B cell (primary cell): ENCODE measurements around the gene PTPRN2. TPM values are rescaled to one million over a fixed set of nuclear protein-coding genes. Genes with fewer than 3 reads are reported as not detected.

Experiments used
- ATAC-seq: fragments of 200-7000 bp; cut with Tn5 transposase; one replicate; pipeline ENCODE4 v1.10.0; 2021; ENCODE audit warnings: low read depth, mild to moderate bottlenecking, moderate number of reproducible peaks, moderate library complexity
- CTCF ChIA-PET: fragments of 350-600 bp; sonication (Branson Sonifier 250); formaldehyde crosslinking; loops from one replicate; lab custom pipeline; 2021; ENCODE audit warnings: antibody characterized with exemption, inconsistent platforms; lab: Charles Lee
- POLR2A ChIA-PET: fragments of 350-600 bp; sonication (Branson Sonifier 250); formaldehyde crosslinking; loops from one replicate; lab custom pipeline; 2021; ENCODE audit warnings: antibody characterized with exemption; lab: Charles Lee
- DNase-seq: peaks from one replicate; pipeline ENCODE4 v3.0.0; 2013
- H2AFZ ChIP-seq: 2 replicates; pipeline ENCODE4 v1.6.1; 2012; ENCODE audit warnings: mild to moderate bottlenecking, low read depth, low read length; ENCODE audit not compliant: insufficient read depth, poor library complexity, severe bottlenecking
- H3K27ac ChIP-seq, 2 donors: 1 replicate in 1 of 2; 2 replicates in 1 of 2; pipeline ENCODE4 v1.5.1; 2012 to 2013; ENCODE audit warnings: low read length in 2 of 2, mild to moderate bottlenecking in 2 of 2, moderate library complexity in 1 of 2
- H3K27me3 ChIP-seq, 4 experiments: fragments of 200-600 bp in 1 of 4; sonication (generic) in 1 of 4; replicated peaks in 1 of 4; 1 replicate in 2 of 4; 2 replicates in 2 of 4; pipeline versions ENCODE4 v1.6.1 to v1.7.0; 2013 to 2016; ENCODE audit warnings: low read length in 3 of 4, mild to moderate bottlenecking in 2 of 4, mixed read lengths in 1 of 4, moderate library complexity in 1 of 4; ENCODE audit not compliant: insufficient read depth in 4 of 4, control insufficient read depth in 3 of 4; ENCODE audit errors: control extremely low read depth in 1 of 4
- H3K36me3 ChIP-seq, 2 experiments: replicated peaks in 1 of 2; 1 replicate in 1 of 2; 2 replicates in 1 of 2; pipeline versions ENCODE4 v1.6.1 to v1.7.1; 2013; ENCODE audit warnings: low read length in 1 of 2; ENCODE audit not compliant: insufficient read depth in 2 of 2, control insufficient read depth in 1 of 2; ENCODE audit errors: control extremely low read depth in 1 of 2, extremely low read depth in 1 of 2
- H3K4me1 ChIP-seq, 2 donors: fragments of 200-600 bp in 1 of 2; sonication (generic) in 1 of 2; 1 replicate in 1 of 2; 2 replicates in 1 of 2; pipeline versions ENCODE4 v1.5.1 to v1.6.1; 2013 to 2017; ENCODE audit warnings: low read length in 2 of 2; ENCODE audit not compliant: control insufficient read depth in 2 of 2, insufficient read depth in 2 of 2
- H3K4me2 ChIP-seq: replicated peaks from 2 replicates; pipeline ENCODE3; 2012; ENCODE audit warnings: mild to moderate bottlenecking, low read depth, low read length; ENCODE audit not compliant: poor library complexity, severe bottlenecking
- H3K4me3 ChIP-seq, 5 experiments: fragments of 200-600 bp in 1 of 5; sonication (generic) in 1 of 5; 1 replicate in 3 of 5; 2 replicates in 2 of 5; pipeline versions ENCODE4 v1.5.1 to v1.7.0; 2011 to 2016; ENCODE audit warnings: low read length in 4 of 5, mild to moderate bottlenecking in 4 of 5, low read depth in 2 of 5, control low read depth in 1 of 5, moderate library complexity in 1 of 5; ENCODE audit not compliant: insufficient read depth in 1 of 5; ENCODE audit errors: control extremely low read depth in 1 of 5, extremely low read depth in 1 of 5
- H3K79me2 ChIP-seq: fragments of 200-600 bp; sonication (generic); one replicate; pipeline ENCODE4 v1.6.0; 2016; ENCODE audit warnings: low read length; ENCODE audit not compliant: control insufficient read depth, insufficient read depth
- H3K9ac ChIP-seq: fragments of 200-600 bp; sonication (generic); 2 replicates; pipeline ENCODE4 v1.6.1; 2017; ENCODE audit warnings: mild to moderate bottlenecking, low read length, moderate library complexity
- H3K9me3 ChIP-seq, 3 donors: one replicate each; pipeline versions ENCODE4 v1.6.1 to v1.7.1; 2013; ENCODE audit warnings: low read length in 2 of 3; ENCODE audit not compliant: control insufficient read depth in 2 of 3, insufficient read depth in 1 of 3; ENCODE audit errors: control extremely low read depth in 1 of 3
- H4K20me1 ChIP-seq: 2 replicates; pipeline ENCODE4 v1.6.0; 2012; ENCODE audit warnings: mild to moderate bottlenecking, low read length; ENCODE audit not compliant: insufficient read depth, control insufficient read depth, poor library complexity, severe bottlenecking
- H3K27ac Mint-ChIP-seq: one replicate; pipeline ENCODE4 v1.8.0; 2021; ENCODE audit warnings: mixed read lengths
- H3K27me3 Mint-ChIP-seq: one replicate; pipeline ENCODE4 v1.8.0; 2021; ENCODE audit warnings: mixed read lengths
- H3K4me1 Mint-ChIP-seq: one replicate; pipeline ENCODE4 v1.8.0; 2021; ENCODE audit warnings: mixed read lengths
- H3K4me3 Mint-ChIP-seq: one replicate; pipeline ENCODE4 v1.8.0; 2021; ENCODE audit warnings: mixed read lengths
- H3K9me3 Mint-ChIP-seq: one replicate; pipeline ENCODE4 v1.8.0; 2022; ENCODE audit warnings: mixed read lengths; ENCODE audit not compliant: insufficient read depth
- EZH2 ChIP-seq: IDR thresholded peaks from 2 replicates; pipeline ENCODE4 v1.6.1; 2012; ENCODE audit warnings: borderline replicate concordance, low read depth, mild to moderate bottlenecking, moderate library complexity, low read length; ENCODE audit not compliant: insufficient read depth, poor library complexity, severe bottlenecking
- WGBS: methylation state at CpG from one replicate; pipeline ENCODE4 v1.1.5; 2013; ENCODE audit warnings: missing lambda C conversion rate; ENCODE audit not compliant: insufficient coverage; 5-methylcytosine and 5-hydroxymethylcytosine counted together
- intact Hi-C: fragments of 100-400 bp; cut with micrococcal nuclease; formaldehyde crosslinking; loops from one replicate; pipeline ENCODE4 v1.10.0; 2022
- polyA plus RNA-seq: library from polyadenylated mRNA; depleted of rRNA; stranded (reverse); fragments of >200 nt; gene quantifications from 2 replicates; pipeline ENCODE4 v1.2.3, GENCODE V29; 2012
- total RNA-seq, 2 donors: library from RNA; stranded (reverse); fragments of 120-200 nt in 1 of 2; gene quantifications; 1 replicate in 1 of 2; 2 replicates in 1 of 2; pipeline versions ENCODE4 v1.2.3 to v1.2.4, GENCODE V29; 2013 to 2022
- TF ChIP-seq, protein P1 (sequence below): fragments of 200-600 bp; IDR thresholded peaks from one replicate; pipeline ENCODE4 v1.8.0; 2022; ENCODE audit warnings: antibody characterized with exemption, mild to moderate bottlenecking

PTPRN2 gene
- total and polyA plus RNA-seq, 2 donors (not counting 1 experiment from before 2014, with no cell fraction given): 2.0 to 5.0 TPM

DNA sequence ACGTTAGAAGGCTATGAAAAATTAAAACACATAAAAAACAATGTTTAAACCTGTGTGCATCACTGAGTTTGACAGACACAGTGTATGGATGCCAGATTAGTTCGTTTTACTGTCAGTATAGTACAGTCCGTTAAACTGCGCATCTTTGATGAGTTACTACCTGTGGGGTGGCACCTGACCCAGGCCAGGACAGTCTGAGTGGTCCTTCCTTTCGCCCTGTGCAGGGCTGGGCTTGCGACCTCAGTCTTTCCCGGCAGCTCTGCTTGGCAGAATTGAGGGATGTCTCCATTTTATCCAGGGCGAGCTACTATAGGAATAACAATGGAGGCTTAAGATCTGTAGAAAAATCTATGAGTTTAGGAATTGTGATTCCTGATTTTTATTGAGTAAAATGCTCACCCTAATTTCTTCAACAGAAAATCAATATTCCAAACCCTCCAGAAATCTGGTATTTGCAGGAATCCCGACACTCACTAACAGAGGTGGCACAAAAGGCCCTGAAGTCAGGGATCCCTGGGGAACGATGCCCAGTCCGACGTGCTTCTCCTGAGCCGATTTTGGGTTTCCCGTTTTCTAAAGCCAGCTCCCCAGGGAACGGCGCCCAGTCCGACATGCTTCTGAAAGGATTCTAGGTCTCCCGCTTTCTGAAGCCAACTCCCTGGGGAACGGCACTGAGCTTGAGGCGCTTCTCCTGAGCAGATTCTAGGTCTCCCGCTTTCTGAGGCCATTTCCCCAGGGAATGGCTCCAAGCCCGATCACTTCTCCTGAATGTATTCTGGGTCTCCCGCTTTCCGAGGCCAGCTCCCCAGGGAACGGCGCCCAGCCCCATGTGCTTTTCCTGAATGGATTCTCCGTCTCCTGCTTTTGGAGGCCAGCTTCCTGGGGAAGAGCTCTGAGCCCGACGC, 873.2 kb downstream of the PTPRN2 start:
- no peaks in the 10 kb centered on the region for H3K27me3 ChIP-seq
- Mint-ChIP-seq H3K4me3 (no peak overlapping the region), H3K27ac (no peak overlapping the region), H3K27me3 (no peaks in the 10 kb centered on the region), H3K9me3 (no peaks in the 10 kb centered on the region), H3K4me1 (no peaks in the 10 kb centered on the region)
- intact Hi-C loops: no loop called here
- no peak overlapping the region for H2AFZ ChIP-seq
- 92% methylated on average over 26 of the region's 29 CpGs for WGBS
- no peak for ATAC-seq
- no peak overlapping the region for H3K4me2 ChIP-seq
- DNase-seq: no peak
- no peaks in the 10 kb centered on the region for H3K79me2 ChIP-seq
- no peaks in the 10 kb centered on the region for H4K20me1 ChIP-seq
- no peaks in the 10 kb centered on the region for H3K36me3 ChIP-seq
- H3K4me1 ChIP-seq: no peaks in the 10 kb centered on the region
- H3K9me3 ChIP-seq: peaks cover 0 to 50% (median 0%) of the 10 kb centered on the region in 3 donors
- no peak overlapping the region for H3K4me3 ChIP-seq
- CTCF ChIA-PET: no interaction called here
- H3K9ac ChIP-seq: no peak overlapping the region
- H3K27ac ChIP-seq: no peak overlapping the region
- TF ChIP-seq, protein P1, sequence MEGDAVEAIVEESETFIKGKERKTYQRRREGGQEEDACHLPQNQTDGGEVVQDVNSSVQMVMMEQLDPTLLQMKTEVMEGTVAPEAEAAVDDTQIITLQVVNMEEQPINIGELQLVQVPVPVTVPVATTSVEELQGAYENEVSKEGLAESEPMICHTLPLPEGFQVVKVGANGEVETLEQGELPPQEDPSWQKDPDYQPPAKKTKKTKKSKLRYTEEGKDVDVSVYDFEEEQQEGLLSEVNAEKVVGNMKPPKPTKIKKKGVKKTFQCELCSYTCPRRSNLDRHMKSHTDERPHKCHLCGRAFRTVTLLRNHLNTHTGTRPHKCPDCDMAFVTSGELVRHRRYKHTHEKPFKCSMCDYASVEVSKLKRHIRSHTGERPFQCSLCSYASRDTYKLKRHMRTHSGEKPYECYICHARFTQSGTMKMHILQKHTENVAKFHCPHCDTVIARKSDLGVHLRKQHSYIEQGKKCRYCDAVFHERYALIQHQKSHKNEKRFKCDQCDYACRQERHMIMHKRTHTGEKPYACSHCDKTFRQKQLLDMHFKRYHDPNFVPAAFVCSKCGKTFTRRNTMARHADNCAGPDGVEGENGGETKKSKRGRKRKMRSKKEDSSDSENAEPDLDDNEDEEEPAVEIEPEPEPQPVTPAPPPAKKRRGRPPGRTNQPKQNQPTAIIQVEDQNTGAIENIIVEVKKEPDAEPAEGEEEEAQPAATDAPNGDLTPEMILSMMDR: no peak
- TF ChIP-seq EZH2: no peak
- POLR2A ChIA-PET: no interaction called here

DNA sequence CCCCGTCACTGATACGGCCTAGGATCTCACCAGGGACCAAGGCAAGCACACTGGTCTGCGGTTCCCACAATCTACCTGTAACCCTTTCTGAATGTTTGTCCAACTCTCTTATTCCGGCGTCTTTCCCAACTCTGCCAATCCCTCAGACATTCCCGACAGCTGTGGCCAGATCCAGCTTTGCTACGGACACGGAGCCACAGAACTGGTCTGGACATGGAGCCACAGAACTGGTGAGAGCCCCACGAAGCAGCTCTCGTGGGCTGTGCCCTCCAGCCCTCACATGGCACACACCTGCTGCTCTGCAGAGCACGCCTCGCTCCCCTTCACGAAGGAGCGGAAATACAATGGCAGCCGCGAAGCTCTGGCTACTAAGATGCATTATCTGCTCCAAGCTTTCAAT, 874.0 kb downstream of the PTPRN2 start:
- TF ChIP-seq, protein P1: no peak
- TF ChIP-seq EZH2: no peak
- Mint-ChIP-seq H3K27ac (no peak overlapping the region), H3K4me3 (no peak overlapping the region), H3K4me1 (no peaks in the 10 kb centered on the region), H3K9me3 (no peaks in the 10 kb centered on the region), H3K27me3 (no peaks in the 10 kb centered on the region)
- Histone ChIP-seq H3K79me2 (no peaks in the 10 kb centered on the region), H2AFZ (no peak overlapping the region), H3K27ac (no peak overlapping the region), H3K9me3 (peaks cover 0 to 44% (median 0%) of the 10 kb centered on the region in 3 donors), H4K20me1 (no peaks in the 10 kb centered on the region), H3K4me2 (no peak overlapping the region), H3K4me3 (no peak overlapping the region), H3K27me3 (no peaks in the 10 kb centered on the region), H3K4me1 (no peaks in the 10 kb centered on the region), H3K9ac (no peak overlapping the region), H3K36me3 (no peaks in the 10 kb centered on the region)
- CTCF ChIA-PET: no interaction called here
- 94% methylated on average over 15 of the region's 16 CpGs for WGBS
- POLR2A ChIA-PET: no interaction called here
- intact Hi-C loops: no loop called here
- DNase-seq: no peak
- no peak for ATAC-seq
